SHP77 treated with DMSO at 0.1 percent for 48 hours (cell line): ENCODE results near the gene NR6A1.

Experiments
- DNase-seq: peaks from one replicate; lab custom pipeline; 2025; lab: John Stamatoyannopoulos, UW

Gene NR6A1

GRCh38 chr9:124470726-124471125, 300.4 kb downstream of the NR6A1 start:
- DNase-seq = no peak

GRCh38 chr9:124470306-124470705, 300.8 kb downstream of the NR6A1 start:
- no peak for DNase-seq

- no peak for DNase-seq
Observed at GRCh38 chr9:124469011-124469832, 301.9 kb downstream of the NR6A1 start.

GRCh38 chr9:124468061-124468740, 302.9 kb downstream of the NR6A1 start:
- no peak for DNase-seq

GRCh38 chr9:124467410-124468060, 303.6 kb downstream of the NR6A1 start:
- no peak for DNase-seq
